ENCODE measurements around the gene FBXW5.

DNA sequence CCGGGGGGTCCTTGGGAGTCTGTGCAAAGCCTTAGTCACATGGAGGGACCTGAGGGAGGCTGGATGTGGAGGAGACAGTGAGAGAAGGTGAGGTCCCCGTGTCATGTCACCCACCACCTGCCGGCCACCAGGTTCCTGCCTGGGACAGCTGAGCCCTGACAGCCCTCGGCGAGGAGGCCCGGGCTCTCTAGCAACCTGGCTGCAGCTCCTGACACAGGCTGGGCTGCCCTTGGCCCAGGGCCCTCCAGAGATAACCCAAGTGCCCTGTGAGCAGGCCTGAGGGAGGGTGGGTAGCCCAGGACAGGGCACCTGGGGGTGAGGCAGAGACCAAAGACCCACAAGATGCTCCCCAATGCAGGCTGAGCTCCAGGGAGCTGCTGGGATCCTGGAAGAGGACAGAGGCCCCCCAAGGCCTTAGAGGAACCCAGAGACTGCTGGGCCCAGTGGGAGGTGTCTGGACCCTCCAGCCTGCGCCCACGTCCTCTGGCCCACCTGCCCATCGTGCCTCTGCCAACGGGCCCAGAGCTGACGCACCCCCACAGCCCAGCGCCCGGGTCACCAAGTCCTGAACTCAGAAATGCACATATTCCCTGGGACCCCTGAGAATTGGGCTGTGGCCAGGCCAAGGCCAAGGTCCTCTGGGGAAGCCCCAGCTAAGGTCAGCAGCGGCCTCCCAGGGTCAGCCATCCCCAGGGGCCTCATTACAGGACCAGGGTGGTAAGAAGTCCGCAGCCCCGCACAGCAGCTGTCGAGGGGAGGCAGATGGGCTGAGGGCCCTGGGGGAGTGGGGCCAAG, 24.0 kb upstream of the FBXW5 start:
- TF ChIP-seq ZNF197 (CRISPR knock-in tag; IDR thresholded peaks at IDR 0.05; ENCODE audit: low read depth) (no peak), FOXJ3 (CRISPR knock-in tag; IDR thresholded peaks at IDR 0.05) (no peak), POLR2AphosphoS5 (IDR thresholded peaks at IDR 0.05; ENCODE audit: control insufficient read depth, insufficient read depth, low read depth, low read length) (no peak), C11orf30 (IDR thresholded peaks at IDR 0.05; ENCODE audit: low read depth) (no peak), HNRNPUL1 (IDR thresholded peaks at IDR 0.05; ENCODE audit: low read length) (no peak), STAT5A (IDR thresholded peaks at IDR 0.05; ENCODE audit: borderline replicate concordance, low read length) (no peak), RFX5 (IDR thresholded peaks at IDR 0.05; ENCODE audit: low read depth, low read length) (no peak)
- TF ChIP-seq, protein P1, sequence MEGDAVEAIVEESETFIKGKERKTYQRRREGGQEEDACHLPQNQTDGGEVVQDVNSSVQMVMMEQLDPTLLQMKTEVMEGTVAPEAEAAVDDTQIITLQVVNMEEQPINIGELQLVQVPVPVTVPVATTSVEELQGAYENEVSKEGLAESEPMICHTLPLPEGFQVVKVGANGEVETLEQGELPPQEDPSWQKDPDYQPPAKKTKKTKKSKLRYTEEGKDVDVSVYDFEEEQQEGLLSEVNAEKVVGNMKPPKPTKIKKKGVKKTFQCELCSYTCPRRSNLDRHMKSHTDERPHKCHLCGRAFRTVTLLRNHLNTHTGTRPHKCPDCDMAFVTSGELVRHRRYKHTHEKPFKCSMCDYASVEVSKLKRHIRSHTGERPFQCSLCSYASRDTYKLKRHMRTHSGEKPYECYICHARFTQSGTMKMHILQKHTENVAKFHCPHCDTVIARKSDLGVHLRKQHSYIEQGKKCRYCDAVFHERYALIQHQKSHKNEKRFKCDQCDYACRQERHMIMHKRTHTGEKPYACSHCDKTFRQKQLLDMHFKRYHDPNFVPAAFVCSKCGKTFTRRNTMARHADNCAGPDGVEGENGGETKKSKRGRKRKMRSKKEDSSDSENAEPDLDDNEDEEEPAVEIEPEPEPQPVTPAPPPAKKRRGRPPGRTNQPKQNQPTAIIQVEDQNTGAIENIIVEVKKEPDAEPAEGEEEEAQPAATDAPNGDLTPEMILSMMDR (IDR thresholded peaks at IDR 0.05 in 2 of 3, conservative IDR thresholded peaks at IDR 0.05 in 1 of 3; ENCODE audit: insufficient read depth in 2 of 3, low read depth in 1 of 3, low read length in 3 of 3) = no peak
- TF ChIP-seq, protein P2, sequence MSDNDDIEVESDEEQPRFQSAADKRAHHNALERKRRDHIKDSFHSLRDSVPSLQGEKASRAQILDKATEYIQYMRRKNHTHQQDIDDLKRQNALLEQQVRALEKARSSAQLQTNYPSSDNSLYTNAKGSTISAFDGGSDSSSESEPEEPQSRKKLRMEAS (CRISPR knock-in tag; IDR thresholded peaks at IDR 0.05) = no peak
- TF ChIP-seq, protein P3, sequence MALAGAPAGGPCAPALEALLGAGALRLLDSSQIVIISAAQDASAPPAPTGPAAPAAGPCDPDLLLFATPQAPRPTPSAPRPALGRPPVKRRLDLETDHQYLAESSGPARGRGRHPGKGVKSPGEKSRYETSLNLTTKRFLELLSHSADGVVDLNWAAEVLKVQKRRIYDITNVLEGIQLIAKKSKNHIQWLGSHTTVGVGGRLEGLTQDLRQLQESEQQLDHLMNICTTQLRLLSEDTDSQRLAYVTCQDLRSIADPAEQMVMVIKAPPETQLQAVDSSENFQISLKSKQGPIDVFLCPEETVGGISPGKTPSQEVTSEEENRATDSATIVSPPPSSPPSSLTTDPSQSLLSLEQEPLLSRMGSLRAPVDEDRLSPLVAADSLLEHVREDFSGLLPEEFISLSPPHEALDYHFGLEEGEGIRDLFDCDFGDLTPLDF (CRISPR knock-in tag; IDR thresholded peaks at IDR 0.05) = no peak
- TF ChIP-seq, protein P4, sequence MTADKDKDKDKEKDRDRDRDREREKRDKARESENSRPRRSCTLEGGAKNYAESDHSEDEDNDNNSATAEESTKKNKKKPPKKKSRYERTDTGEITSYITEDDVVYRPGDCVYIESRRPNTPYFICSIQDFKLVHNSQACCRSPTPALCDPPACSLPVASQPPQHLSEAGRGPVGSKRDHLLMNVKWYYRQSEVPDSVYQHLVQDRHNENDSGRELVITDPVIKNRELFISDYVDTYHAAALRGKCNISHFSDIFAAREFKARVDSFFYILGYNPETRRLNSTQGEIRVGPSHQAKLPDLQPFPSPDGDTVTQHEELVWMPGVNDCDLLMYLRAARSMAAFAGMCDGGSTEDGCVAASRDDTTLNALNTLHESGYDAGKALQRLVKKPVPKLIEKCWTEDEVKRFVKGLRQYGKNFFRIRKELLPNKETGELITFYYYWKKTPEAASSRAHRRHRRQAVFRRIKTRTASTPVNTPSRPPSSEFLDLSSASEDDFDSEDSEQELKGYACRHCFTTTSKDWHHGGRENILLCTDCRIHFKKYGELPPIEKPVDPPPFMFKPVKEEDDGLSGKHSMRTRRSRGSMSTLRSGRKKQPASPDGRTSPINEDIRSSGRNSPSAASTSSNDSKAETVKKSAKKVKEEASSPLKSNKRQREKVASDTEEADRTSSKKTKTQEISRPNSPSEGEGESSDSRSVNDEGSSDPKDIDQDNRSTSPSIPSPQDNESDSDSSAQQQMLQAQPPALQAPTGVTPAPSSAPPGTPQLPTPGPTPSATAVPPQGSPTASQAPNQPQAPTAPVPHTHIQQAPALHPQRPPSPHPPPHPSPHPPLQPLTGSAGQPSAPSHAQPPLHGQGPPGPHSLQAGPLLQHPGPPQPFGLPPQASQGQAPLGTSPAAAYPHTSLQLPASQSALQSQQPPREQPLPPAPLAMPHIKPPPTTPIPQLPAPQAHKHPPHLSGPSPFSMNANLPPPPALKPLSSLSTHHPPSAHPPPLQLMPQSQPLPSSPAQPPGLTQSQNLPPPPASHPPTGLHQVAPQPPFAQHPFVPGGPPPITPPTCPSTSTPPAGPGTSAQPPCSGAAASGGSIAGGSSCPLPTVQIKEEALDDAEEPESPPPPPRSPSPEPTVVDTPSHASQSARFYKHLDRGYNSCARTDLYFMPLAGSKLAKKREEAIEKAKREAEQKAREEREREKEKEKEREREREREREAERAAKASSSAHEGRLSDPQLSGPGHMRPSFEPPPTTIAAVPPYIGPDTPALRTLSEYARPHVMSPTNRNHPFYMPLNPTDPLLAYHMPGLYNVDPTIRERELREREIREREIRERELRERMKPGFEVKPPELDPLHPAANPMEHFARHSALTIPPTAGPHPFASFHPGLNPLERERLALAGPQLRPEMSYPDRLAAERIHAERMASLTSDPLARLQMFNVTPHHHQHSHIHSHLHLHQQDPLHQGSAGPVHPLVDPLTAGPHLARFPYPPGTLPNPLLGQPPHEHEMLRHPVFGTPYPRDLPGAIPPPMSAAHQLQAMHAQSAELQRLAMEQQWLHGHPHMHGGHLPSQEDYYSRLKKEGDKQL (CRISPR knock-in tag; IDR thresholded peaks at IDR 0.05; ENCODE audit: borderline replicate concordance) = no peak
- TF ChIP-seq, protein P5, sequence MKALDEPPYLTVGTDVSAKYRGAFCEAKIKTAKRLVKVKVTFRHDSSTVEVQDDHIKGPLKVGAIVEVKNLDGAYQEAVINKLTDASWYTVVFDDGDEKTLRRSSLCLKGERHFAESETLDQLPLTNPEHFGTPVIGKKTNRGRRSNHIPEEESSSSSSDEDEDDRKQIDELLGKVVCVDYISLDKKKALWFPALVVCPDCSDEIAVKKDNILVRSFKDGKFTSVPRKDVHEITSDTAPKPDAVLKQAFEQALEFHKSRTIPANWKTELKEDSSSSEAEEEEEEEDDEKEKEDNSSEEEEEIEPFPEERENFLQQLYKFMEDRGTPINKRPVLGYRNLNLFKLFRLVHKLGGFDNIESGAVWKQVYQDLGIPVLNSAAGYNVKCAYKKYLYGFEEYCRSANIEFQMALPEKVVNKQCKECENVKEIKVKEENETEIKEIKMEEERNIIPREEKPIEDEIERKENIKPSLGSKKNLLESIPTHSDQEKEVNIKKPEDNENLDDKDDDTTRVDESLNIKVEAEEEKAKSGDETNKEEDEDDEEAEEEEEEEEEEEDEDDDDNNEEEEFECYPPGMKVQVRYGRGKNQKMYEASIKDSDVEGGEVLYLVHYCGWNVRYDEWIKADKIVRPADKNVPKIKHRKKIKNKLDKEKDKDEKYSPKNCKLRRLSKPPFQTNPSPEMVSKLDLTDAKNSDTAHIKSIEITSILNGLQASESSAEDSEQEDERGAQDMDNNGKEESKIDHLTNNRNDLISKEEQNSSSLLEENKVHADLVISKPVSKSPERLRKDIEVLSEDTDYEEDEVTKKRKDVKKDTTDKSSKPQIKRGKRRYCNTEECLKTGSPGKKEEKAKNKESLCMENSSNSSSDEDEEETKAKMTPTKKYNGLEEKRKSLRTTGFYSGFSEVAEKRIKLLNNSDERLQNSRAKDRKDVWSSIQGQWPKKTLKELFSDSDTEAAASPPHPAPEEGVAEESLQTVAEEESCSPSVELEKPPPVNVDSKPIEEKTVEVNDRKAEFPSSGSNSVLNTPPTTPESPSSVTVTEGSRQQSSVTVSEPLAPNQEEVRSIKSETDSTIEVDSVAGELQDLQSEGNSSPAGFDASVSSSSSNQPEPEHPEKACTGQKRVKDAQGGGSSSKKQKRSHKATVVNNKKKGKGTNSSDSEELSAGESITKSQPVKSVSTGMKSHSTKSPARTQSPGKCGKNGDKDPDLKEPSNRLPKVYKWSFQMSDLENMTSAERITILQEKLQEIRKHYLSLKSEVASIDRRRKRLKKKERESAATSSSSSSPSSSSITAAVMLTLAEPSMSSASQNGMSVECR (CRISPR knock-in tag; IDR thresholded peaks at IDR 0.05) = no peak

All from K562 (cell line).